ENCODE measurements around the gene GRK3.

GRK3 gene

DNA sequence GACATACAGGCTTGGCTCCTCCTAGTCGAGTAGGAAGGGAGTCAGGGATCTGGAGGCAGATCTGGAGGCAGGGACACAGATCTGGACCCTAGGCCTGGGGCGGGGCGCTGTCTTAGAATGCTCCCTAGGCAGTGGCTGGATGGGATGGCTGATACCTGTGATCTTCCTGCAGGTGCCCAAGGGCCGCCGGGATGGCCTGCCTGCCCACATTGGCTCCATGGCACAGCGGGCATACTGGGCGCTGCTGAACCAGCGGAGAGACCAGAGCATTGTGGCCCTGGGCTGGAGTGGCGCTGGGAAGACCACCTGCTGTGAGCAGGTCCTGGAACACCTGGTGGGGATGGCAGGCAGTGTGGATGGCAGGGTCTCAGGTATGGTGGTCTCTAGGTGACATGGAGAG lies 212.9 kb downstream of the GRK3 start:
- TF ChIP-seq MYC (IDR thresholded peaks at IDR 0.05; ENCODE audit: low read depth, low read length) (no peak), POLR2A (IDR thresholded peaks at IDR 0.05; ENCODE audit: extremely low read depth, insufficient read length) (no peak)
- TF ChIP-seq, protein P1, sequence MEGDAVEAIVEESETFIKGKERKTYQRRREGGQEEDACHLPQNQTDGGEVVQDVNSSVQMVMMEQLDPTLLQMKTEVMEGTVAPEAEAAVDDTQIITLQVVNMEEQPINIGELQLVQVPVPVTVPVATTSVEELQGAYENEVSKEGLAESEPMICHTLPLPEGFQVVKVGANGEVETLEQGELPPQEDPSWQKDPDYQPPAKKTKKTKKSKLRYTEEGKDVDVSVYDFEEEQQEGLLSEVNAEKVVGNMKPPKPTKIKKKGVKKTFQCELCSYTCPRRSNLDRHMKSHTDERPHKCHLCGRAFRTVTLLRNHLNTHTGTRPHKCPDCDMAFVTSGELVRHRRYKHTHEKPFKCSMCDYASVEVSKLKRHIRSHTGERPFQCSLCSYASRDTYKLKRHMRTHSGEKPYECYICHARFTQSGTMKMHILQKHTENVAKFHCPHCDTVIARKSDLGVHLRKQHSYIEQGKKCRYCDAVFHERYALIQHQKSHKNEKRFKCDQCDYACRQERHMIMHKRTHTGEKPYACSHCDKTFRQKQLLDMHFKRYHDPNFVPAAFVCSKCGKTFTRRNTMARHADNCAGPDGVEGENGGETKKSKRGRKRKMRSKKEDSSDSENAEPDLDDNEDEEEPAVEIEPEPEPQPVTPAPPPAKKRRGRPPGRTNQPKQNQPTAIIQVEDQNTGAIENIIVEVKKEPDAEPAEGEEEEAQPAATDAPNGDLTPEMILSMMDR (IDR thresholded peaks at IDR 0.05; ENCODE audit: low read depth, low read length), result no peak
- TF ChIP-seq, protein P2, sequence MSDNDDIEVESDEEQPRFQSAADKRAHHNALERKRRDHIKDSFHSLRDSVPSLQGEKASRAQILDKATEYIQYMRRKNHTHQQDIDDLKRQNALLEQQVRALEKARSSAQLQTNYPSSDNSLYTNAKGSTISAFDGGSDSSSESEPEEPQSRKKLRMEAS (IDR thresholded peaks at IDR 0.05; ENCODE audit: low read depth, low read length), result no peak
- no peak overlapping the region for H3K4me3 ChIP-seq (ENCODE audit: low read depth, low read length)
- DNase-seq (ENCODE audit: low read depth), result no peak

DNA sequence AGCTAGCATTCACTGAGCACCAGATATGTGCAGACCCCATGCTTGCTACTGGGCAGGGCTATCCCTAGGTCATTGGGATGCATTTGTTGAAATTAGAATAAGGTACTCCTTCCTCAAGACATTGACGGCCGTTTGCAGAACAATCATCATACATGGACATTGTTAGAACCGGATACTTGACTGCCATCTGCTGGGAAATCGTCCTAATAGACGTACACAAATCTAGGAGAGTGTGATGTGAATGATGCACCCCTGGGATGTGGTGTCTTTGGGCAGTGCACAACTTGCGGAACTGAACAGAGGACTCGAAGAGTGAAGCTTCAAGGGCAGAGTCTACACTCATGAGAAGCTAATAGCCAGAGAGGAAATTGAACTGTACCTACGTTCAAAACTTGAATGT lies 213.4 kb downstream of the GRK3 start:
- H3K4me3 ChIP-seq (ENCODE audit: low read depth, low read length), result no peak overlapping the region
- TF ChIP-seq MYC (IDR thresholded peaks at IDR 0.05; ENCODE audit: low read depth, low read length), result no peak
- TF ChIP-seq, protein P1 (IDR thresholded peaks at IDR 0.05; ENCODE audit: low read depth, low read length), result peak; percentile 21
- peak; percentile 57 for DNase-seq (ENCODE audit: low read depth)
